Measurements from ENCODE around the gene CDH5.

DNA sequence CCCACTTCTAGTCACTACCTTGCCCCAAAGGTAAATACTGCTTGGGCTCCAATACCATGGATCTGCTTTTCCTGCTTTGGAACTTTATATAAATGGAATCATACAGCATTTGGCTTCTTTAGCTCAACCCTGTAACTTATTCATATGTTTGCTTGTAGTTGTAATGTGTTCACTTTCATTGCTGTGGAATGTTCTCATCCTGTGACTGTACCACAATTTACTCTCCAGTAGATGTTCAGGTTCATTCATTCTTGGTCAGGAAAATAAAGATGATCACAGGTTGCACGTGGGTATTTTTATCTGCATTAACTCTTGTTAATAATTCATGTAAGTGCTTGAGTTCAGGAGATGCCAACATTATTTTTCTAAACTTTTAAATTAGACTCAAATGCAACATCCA is 53.9 kb downstream of the CDH5 start:
- TF ChIP-seq CTCF (conservative IDR thresholded peaks at IDR 0.05) = no peak
- no peak for TF ChIP-seq EZH2 (IDR thresholded peaks at IDR 0.05; ENCODE audit: low read depth)
